ENCODE measurements around the gene PDXDC1. TPM values are rescaled to one million over a fixed set of nuclear protein-coding genes. Genes with fewer than 3 reads are reported as not detected.
"Not testable (repeated sequence)": the region's sequence is repeated elsewhere in the genome, so short reads cannot be mapped to it uniquely, and the experiment has no call there.

Gene PDXDC1
- total RNA-seq, 1 donor from 2014 or later = 107 TPM

- DNase-seq (ENCODE audit: low spot score) = not testable (repeated sequence)
These were observed 158.0 kb downstream of the PDXDC1 start for GRCh38 chr16:15132719-15133428.

- DNase-seq (ENCODE audit: low spot score) = not testable (repeated sequence)
These were observed 158.7 kb downstream of the PDXDC1 start for GRCh38 chr16:15133554-15133953.

- not testable (repeated sequence) for DNase-seq (ENCODE audit: low spot score)
These were observed 160.1 kb downstream of the PDXDC1 start for GRCh38 chr16:15134752-15135482.

DNA sequence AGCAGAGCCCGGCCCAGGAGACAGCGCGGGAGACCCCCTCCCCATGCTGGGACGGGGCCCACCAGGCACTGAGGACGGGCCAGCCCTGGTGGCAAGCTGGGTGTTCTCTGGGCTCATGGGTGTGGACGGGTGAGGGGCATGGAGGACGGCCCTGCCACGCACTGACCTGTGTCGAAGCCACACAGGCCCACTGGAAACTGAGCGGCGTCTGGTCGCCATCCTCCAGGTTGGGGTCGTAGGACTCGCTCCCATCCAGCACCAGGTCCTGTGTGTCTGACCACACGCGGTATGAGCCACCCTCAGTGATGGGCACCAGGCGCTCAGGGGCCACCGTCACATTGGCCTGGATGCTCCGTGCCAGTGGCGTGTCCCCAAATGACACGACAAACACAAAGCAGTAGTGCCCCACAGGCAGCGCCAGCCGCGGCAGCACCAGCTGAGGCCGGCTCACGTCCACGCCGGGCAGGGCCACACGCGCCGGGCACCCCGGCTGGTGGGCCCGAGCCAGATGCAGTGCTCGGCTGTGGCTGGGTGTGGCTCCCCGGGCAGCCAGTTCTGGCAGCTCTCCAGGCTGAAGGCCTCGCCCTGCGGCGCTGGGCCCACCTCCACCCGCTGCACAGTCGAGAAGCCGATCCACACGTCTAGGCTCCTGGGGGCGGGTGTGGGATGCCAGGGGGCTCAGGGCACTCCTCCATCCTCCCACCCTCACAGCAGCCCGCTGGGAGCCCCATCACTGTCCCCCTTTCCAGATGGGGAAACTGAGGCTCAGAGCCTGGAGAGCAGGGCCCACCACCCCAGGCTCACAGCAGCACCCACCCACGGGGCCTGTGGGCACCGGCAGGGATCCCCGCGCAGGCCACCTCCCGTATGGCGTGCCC, 160.9 kb downstream of the PDXDC1 start:
- not testable (repeated sequence) for DNase-seq (ENCODE audit: low spot score)

DNA sequence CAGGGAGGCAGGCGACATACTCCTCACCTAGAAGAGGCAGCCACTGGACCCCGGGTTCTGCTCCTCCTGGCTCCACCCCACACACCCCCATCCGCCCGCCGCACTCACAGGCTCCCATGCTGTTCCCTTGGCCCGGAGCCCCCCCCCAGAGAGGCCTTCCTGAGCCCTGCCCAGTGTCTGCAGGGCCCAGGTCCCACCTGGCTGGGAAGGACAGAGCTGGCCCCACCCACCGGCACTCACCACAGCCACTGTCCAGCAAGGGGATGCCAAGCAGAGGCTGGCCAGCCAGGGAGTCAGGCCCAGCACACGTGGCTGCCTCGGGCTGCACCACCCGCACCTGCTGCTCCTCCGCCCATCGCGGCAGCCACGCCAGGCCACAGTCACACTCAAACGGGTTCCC, 162.7 kb downstream of the PDXDC1 start:
- DNase-seq (ENCODE audit: low spot score) = not testable (repeated sequence)

DNA sequence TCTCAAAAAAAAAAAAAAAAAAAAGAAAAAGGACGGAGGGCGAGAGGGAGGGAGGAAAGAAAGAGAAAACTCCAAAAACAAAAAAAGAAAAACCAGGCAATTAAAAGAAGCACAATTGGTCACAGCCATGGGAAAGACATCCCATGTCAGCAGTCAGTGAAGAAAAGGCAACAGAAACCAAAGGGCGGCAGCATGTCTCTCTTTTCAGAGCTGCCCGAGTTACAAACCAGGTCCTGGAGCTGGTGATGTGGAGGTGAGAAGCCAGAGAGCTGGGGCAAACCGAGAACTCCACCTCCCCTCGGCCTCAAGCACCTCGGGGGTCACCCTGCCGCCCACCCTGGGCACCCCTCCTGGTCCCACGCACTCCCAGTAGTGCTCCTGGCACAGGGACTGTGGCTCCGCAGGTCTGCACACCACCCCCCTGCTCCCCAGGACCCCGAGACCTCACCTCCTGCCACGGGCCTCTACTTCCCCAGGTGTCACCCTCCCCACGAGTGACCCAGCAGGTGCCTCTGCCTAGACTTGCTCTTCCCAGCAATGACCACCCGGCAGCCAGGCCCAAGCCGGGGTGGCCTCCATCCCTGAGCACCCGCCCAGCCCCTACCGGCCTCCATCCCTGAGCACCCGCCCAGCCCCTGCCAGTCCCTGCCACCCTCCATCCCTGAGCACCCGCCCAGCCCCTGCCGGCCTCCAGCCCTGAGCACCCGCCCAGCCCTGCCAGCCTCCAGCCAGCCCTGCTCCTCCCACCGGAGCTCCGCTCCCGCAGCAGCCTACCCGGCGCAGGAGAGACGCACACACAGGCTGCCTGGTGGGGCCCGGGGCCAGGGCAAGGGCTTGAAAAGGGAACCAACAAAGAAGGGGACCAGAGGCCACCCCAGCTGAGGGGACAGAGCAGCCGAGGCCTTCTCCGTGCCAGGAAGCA, 165.9 kb downstream of the PDXDC1 start:
- DNase-seq (ENCODE audit: low spot score) = not testable (repeated sequence)

DNA sequence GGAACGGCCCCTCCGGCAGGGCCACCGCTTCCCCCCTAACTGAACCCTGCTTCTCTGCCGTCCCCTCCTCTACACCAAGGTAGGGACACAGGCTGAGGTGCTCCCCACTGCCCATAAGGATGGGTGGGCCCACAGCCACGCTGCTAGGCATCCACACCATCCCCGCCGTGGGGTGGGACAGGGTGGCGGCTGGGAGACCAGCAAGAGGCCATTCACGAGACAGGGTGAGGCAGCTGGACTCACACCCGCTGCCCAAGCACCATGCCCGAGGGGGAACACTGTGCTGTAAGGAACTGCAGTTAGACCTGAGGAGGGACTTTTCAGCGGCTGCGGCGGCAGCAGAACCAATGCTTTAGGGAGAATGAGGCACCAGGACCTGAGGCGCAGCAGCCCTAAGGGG, 166.8 kb downstream of the PDXDC1 start:
- no peak for DNase-seq (ENCODE audit: low spot score)

GRCh38 chr16:15142107-15142890, 167.5 kb downstream of the PDXDC1 start:
- DNase-seq (ENCODE audit: low spot score) = not testable (repeated sequence)

DNA sequence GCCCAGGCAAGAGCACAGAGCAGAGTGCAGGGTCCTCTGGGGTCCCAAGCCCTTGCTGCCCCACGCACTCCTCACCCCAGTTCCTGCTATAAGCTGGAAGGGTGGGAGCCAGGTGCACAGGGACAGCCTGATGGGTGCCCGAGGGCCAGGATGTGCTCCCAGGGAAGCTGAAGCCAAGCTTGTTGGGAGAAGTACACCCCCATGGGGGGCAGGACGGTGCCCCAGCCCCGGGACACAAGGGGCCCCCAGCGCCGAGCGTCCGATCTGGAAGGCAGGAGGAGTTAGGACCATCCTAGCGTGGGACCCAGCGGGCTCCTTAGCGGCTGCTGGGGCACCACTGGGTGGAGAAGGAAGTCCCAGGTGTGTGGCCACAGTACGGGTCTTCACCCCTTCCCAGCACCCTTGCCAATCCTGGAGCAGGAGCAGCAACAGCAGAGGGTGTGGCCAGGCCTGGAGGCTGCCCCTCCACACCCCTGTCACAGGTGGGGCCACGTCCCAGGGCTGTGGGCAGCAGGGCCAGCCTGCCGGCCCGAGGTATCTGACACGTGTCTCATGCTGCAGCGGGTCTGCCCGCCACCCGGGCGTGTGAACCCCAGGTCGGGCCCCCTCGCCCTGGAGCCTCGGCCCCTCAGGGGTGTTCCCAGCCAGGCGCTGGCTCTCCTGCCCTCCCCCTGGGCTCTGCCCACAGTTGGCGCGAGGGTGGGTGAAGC, 168.2 kb downstream of the PDXDC1 start:
- not testable (repeated sequence) for DNase-seq (ENCODE audit: low spot score)

- not testable (repeated sequence) for DNase-seq (ENCODE audit: low spot score)
These were observed 168.8 kb downstream of the PDXDC1 start for GRCh38 chr16:15143601-15144091.

GRCh38 chr16:15144092-15144631, 169.3 kb downstream of the PDXDC1 start:
- DNase-seq (ENCODE audit: low spot score) = peak; percentile 62

DNA sequence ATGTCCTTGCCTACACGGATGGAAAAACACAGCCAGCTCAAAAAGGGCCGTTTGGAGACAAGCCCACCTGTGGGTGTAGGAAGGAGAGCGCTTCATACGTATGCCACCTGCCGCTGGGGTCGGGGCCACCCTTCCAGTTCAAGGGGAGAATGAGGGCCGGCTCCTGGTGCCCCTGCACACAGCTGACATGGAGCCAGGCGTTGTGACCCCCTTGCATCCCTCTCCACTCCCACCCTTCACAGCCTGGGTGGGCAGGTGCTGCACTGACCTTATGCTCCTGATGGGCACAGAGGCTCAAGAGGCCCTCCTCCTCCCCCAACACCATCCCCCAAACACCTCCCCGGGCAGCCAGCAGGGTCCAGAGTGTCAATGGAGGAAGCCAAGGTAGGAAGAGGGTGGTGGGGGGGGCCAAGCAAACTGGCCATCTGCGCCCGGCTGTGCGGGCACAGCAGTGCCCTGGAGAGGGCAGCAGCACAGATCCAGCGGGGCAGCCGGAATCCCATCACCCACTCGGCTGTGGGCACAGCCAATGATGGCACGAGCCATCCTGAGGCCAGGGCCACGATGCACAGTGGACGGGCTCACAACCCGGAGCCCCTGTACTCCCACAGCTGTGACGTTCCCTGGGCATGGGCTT, 170.1 kb downstream of the PDXDC1 start:
- not testable (repeated sequence) for DNase-seq (ENCODE audit: low spot score)

- not testable (repeated sequence) for DNase-seq (ENCODE audit: low spot score)
These were observed 170.8 kb downstream of the PDXDC1 start for GRCh38 chr16:15145418-15146263.

- DNase-seq (ENCODE audit: low spot score) = not testable (repeated sequence)
These were observed 171.4 kb downstream of the PDXDC1 start for GRCh38 chr16:15146264-15146662.

DNA sequence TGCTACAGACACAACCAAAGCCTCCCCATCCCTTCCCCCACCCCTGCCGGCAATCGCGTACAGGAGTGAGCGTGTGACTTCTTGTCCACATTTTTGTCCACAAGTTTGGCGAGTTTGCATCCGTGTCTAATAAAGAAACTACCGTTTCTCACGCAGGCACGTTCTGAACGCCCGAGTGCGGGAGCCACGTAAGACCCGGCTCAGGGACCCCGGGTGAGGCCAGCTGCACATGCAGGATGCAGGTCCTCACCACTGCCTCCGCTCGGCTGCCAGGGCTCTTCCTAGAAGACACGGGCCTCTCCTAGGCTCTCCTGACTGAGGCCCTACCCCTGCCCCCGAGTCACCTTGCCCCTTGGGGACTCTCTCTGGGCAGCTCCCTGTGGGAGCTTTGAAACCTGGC, 174.0 kb downstream of the PDXDC1 start:
- DNase-seq (ENCODE audit: low spot score) = not testable (repeated sequence)

GRCh38 chr16:15149260-15149659, 174.4 kb downstream of the PDXDC1 start:
- not testable (repeated sequence) for DNase-seq (ENCODE audit: low spot score)

DNA sequence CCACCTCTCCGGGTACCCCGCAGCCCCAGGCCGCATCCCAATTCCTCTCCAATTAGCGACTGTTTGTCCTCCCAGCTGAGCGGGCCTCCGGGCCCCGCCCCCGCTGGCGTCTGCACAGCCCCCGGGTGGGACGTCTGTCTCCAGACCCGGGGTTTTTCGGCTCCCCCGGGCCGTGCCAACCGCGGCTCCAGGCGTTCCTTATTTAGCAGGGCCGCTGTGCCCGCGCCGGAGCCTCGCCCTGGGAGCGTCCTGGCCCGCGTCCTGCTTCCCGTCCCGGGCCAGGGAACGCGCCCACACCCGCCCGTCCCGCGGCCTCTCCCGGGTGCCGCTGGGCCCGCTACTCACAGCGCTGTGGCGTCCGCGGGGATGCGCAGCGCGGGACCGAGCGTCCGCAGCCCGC, 179.2 kb downstream of the PDXDC1 start:
- DNase-seq (ENCODE audit: low spot score) = peak; percentile 19
